Smooth muscle cell (in vitro differentiated cells): Measurements from ENCODE around the gene CCDC138. TPM values are rescaled to one million over a fixed set of nuclear protein-coding genes. Genes with fewer than 3 reads are reported as not detected.

Experiments used
- DNase-seq: peaks from one replicate; lab custom pipeline; 2025; ENCODE audit not compliant: unreplicated experiment; lab: John Stamatoyannopoulos, UW
- H2AFZ ChIP-seq: fragments of 200-600 bp; sonication (generic); 2 replicates; pipeline ENCODE4 v1.6.0; 2016; ENCODE audit warnings: antibody characterized with exemption, low read depth, mild to moderate bottlenecking
- H3F3A ChIP-seq: fragments of 200-600 bp; sonication (generic); 2 replicates; pipeline ENCODE4 v1.6.0; 2017; ENCODE audit warnings: antibody characterized with exemption, low read depth
- H3K27ac ChIP-seq: fragments of 200-600 bp; sonication (generic); 2 replicates; pipeline ENCODE4 v1.5.1; 2016; ENCODE audit warnings: low read depth, mild to moderate bottlenecking
- H3K27me3 ChIP-seq: fragments of 200-600 bp; sonication (generic); 2 replicates; pipeline ENCODE4 v1.6.1; 2016; ENCODE audit warnings: low read depth, mild to moderate bottlenecking
- H3K36me3 ChIP-seq: fragments of 200-600 bp; sonication (generic); 2 replicates; pipeline ENCODE4 v1.5.1; 2016; ENCODE audit warnings: low read depth
- H3K4me1 ChIP-seq: fragments of 200-600 bp; sonication (generic); 2 replicates; pipeline ENCODE4 v1.5.1; 2016; ENCODE audit warnings: low read depth
- H3K4me2 ChIP-seq: fragments of 200-600 bp; sonication (generic); 2 replicates; pipeline ENCODE4 v1.6.0; 2016; ENCODE audit warnings: mild to moderate bottlenecking
- H3K4me3 ChIP-seq: fragments of 200-600 bp; sonication (generic); 2 replicates; pipeline ENCODE4 v1.5.1; 2016; ENCODE audit warnings: mild to moderate bottlenecking
- H3K79me2 ChIP-seq: fragments of 200-600 bp; sonication (generic); 2 replicates; pipeline ENCODE4 v1.6.0; 2016; ENCODE audit warnings: low read depth, mild to moderate bottlenecking
- H3K9ac ChIP-seq: fragments of 200-600 bp; sonication (generic); 2 replicates; pipeline ENCODE4 v1.6.0; 2016; ENCODE audit warnings: low read depth
- H3K9me3 ChIP-seq: fragments of 200-600 bp; sonication (generic); replicated peaks from 2 replicates; pipeline ENCODE4 v1.5.1; 2016; ENCODE audit warnings: low read depth
- H4K20me1 ChIP-seq: fragments of 200-600 bp; sonication (generic); 2 replicates; pipeline ENCODE4 v1.6.0; 2016; ENCODE audit warnings: low read depth
- CTCF ChIP-seq: fragments of 200-600 bp; sonication (generic); IDR thresholded peaks from 2 replicates; pipeline ENCODE4 v1.5.1; 2017; ENCODE audit warnings: borderline replicate concordance, mild to moderate bottlenecking, antibody characterized with exemption; ENCODE audit not compliant: insufficient read depth, poor library complexity, severe bottlenecking
- WGBS: methylation state at CpG from one replicate; pipeline ENCODE4 v1.1.7; 2016; ENCODE audit warnings: low lambda C conversion rate; 5-methylcytosine and 5-hydroxymethylcytosine counted together
- polyA plus RNA-seq: library from polyadenylated mRNA; unstranded; fragments of >200 nt; fragmentation: Nextera tagmentation; extraction: Ambion mirVana; gene quantifications from 2 replicates; pipeline ENCODE4 v1.2.1, GENCODE V29; 2016
- total RNA-seq: library from RNA; depleted of rRNA; stranded (reverse); fragments of >200 nt; gene quantifications from 2 replicates; pipeline ENCODE4 v1.2.3, GENCODE V29; 2014

Gene CCDC138
- total and polyA plus RNA-seq, 2 experiments from 2014 or later: 2.7 to 5.9 TPM

GRCh38 chr2:108825254-108825653, 38.7 kb downstream of the CCDC138 start:
- Histone ChIP-seq H3K9me3 (peaks cover 3% of the 10 kb centered on the region), H2AFZ (no peak overlapping the region), H3K4me2 (no peak overlapping the region), H3K4me3 (no peak overlapping the region), H3K36me3 (peaks cover 5% of the 10 kb centered on the region), H3K27ac (no peak overlapping the region), H4K20me1 (no peaks in the 10 kb centered on the region), H3F3A (no peaks in the 10 kb centered on the region), H3K9ac (no peak overlapping the region), H3K4me1 (no peaks in the 10 kb centered on the region), H3K79me2 (no peaks in the 10 kb centered on the region), H3K27me3 (no peaks in the 10 kb centered on the region)
- TF ChIP-seq CTCF: no peak
- WGBS: 73% methylated on average over 4 of the region's 4 CpGs
- no peak for DNase-seq

GRCh38 chr2:108825736-108826135, 39.2 kb downstream of the CCDC138 start:
- H3K4me2 ChIP-seq: no peak overlapping the region
- no peak for TF ChIP-seq CTCF
- no peaks in the 10 kb centered on the region for H3K4me1 ChIP-seq
- DNase-seq: no peak
- H3K27ac ChIP-seq: no peak overlapping the region
- H3K9ac ChIP-seq: no peak overlapping the region
- H3K4me3 ChIP-seq: no peak overlapping the region
- no peak overlapping the region for H2AFZ ChIP-seq
- 89% methylated on average over 3 of the region's 3 CpGs for WGBS
- H3K79me2 ChIP-seq: no peaks in the 10 kb centered on the region
- H3K27me3 ChIP-seq: no peaks in the 10 kb centered on the region
- H3K9me3 ChIP-seq: no peaks in the 10 kb centered on the region
- H3K36me3 ChIP-seq: peaks cover 4% of the 10 kb centered on the region
- H4K20me1 ChIP-seq: no peaks in the 10 kb centered on the region
- H3F3A ChIP-seq: no peaks in the 10 kb centered on the region

GRCh38 chr2:108829578-108830310, 43.2 kb downstream of the CCDC138 start:
- no peaks in the 10 kb centered on the region for H3K9me3 ChIP-seq
- no peak overlapping the region for H2AFZ ChIP-seq
- no peaks in the 10 kb centered on the region for H3K27me3 ChIP-seq
- peaks cover 4% of the 10 kb centered on the region for H3K36me3 ChIP-seq
- no peak for TF ChIP-seq CTCF
- no peak overlapping the region for H3K27ac ChIP-seq
- DNase-seq: no peak
- no peak overlapping the region for H3K4me3 ChIP-seq
- no peaks in the 10 kb centered on the region for H3K4me1 ChIP-seq
- no peaks in the 10 kb centered on the region for H3K79me2 ChIP-seq
- 93% methylated on average over 4 of the region's 4 CpGs for WGBS
- no peaks in the 10 kb centered on the region for H4K20me1 ChIP-seq
- no peak overlapping the region for H3K9ac ChIP-seq
- no peak overlapping the region for H3K4me2 ChIP-seq
- no peaks in the 10 kb centered on the region for H3F3A ChIP-seq

- Histone ChIP-seq H3K4me3 (no peak overlapping the region), H3K9ac (no peak overlapping the region), H3K36me3 (peaks cover 9% of the 10 kb centered on the region), H3K79me2 (no peaks in the 10 kb centered on the region), H3K27ac (no peak overlapping the region), H4K20me1 (no peaks in the 10 kb centered on the region), H3K4me1 (no peaks in the 10 kb centered on the region), H2AFZ (no peak overlapping the region), H3F3A (no peaks in the 10 kb centered on the region), H3K9me3 (peaks cover 14% of the 10 kb centered on the region), H3K27me3 (no peaks in the 10 kb centered on the region), H3K4me2 (no peak overlapping the region)
- no peak for DNase-seq
- TF ChIP-seq CTCF: no peak
Observed at GRCh38 chr2:108833219-108833618, 46.6 kb downstream of the CCDC138 start.
